CD4-positive, alpha-beta memory T cell (primary cell): Measurements from ENCODE around the gene SSBP2. TPM values are rescaled to one million over a fixed set of nuclear protein-coding genes. Genes with fewer than 3 reads are reported as not detected.

ENCODE experiments used
- CTCF ChIA-PET: fragments of 350-600 bp; sonication (Branson Sonifier 250); formaldehyde crosslinking; loops from one replicate; lab custom pipeline; 2021; ENCODE audit warnings: inconsistent platforms; ENCODE audit not compliant: partially characterized antibody; lab: Charles Lee
- POLR2A ChIA-PET: fragments of 350-600 bp; sonication (Branson Sonifier 250); formaldehyde crosslinking; loops from one replicate; lab custom pipeline; 2021; ENCODE audit not compliant: partially characterized antibody; lab: Charles Lee
- DNase-seq, 5 donors: peaks; one replicate each; pipeline versions ENCODE4 v3.0.0 to v3.0.0-alpha.2; 2020 to 2022; ENCODE audit warnings: mixed read lengths in 1 of 5
- H3K27ac ChIP-seq: one replicate; pipeline ENCODE4 v1.7.0; 2013; ENCODE audit warnings: low read depth, low read length
- H3K27me3 ChIP-seq: 2 replicates; pipeline ENCODE4 v1.7.0; 2013; ENCODE audit warnings: mild to moderate bottlenecking, low read length, moderate library complexity; ENCODE audit not compliant: insufficient read depth
- H3K36me3 ChIP-seq: 2 replicates; pipeline ENCODE4 v1.7.0; 2013; ENCODE audit warnings: mild to moderate bottlenecking, low read length, moderate library complexity; ENCODE audit not compliant: insufficient read depth
- H3K4me1 ChIP-seq: 2 replicates; pipeline ENCODE4 v1.7.0; 2013; ENCODE audit warnings: mild to moderate bottlenecking, low read length, moderate library complexity; ENCODE audit not compliant: insufficient read depth
- H3K4me3 ChIP-seq, 2 donors: one replicate each; pipeline ENCODE4 v1.7.0; 2013; ENCODE audit warnings: low read length in 2 of 2, mild to moderate bottlenecking in 1 of 2
- H3K9me3 ChIP-seq, 2 donors: one replicate each; pipeline ENCODE4 v1.7.0; 2013; ENCODE audit warnings: low read length in 2 of 2, control low read depth in 1 of 2; ENCODE audit not compliant: control insufficient read depth in 1 of 2
- H3K27ac Mint-ChIP-seq, 7 donors: one replicate each; pipeline ENCODE4 v1.8.0; 2020 to 2021; ENCODE audit warnings: mixed read lengths in 7 of 7, mild to moderate bottlenecking in 6 of 7, inconsistent platforms in 3 of 7, moderate library complexity in 3 of 7
- H3K27me3 Mint-ChIP-seq, 2 donors: one replicate each; pipeline ENCODE4 v1.8.0; 2020 to 2021; ENCODE audit warnings: mixed read lengths in 2 of 2
- H3K36me3 Mint-ChIP-seq, 2 donors: one replicate each; pipeline ENCODE4 v1.8.0; 2020 to 2021; ENCODE audit warnings: mixed read lengths in 2 of 2, inconsistent platforms in 1 of 2, mild to moderate bottlenecking in 1 of 2
- H3K4me1 Mint-ChIP-seq, 4 donors: one replicate each; pipeline ENCODE4 v1.8.0; 2020 to 2021; ENCODE audit warnings: mixed read lengths in 4 of 4, mild to moderate bottlenecking in 1 of 4
- H3K4me3 Mint-ChIP-seq, 8 donors: one replicate each; pipeline ENCODE4 v1.8.0; 2020 to 2021; ENCODE audit warnings: mixed read lengths in 8 of 8, mild to moderate bottlenecking in 7 of 8, moderate library complexity in 6 of 8, inconsistent platforms in 3 of 8
- H3K9me3 Mint-ChIP-seq, 8 donors: one replicate each; pipeline ENCODE4 v1.8.0; 2020 to 2021; ENCODE audit warnings: mixed read lengths in 8 of 8, mild to moderate bottlenecking in 5 of 8, inconsistent platforms in 3 of 8, moderate library complexity in 1 of 8
- intact Hi-C: fragments of 100-400 bp; cut with micrococcal nuclease; formaldehyde crosslinking; loops from one replicate; pipeline ENCODE4 v1.15.1; 2023
- polyA plus RNA-seq, 2 donors: library from polyadenylated mRNA; unstranded; fragments of 300-500 nt; fragmentation: Illumina TruSeq; gene quantifications; one replicate each; pipeline ENCODE4 v1.2.3, GENCODE V29; 2021
- total RNA-seq, 2 experiments: library from RNA; stranded (reverse); gene quantifications; one replicate each; pipeline ENCODE4 v1.2.3, GENCODE V29; 2021

SSBP2 gene
- total RNA-seq, result 10 to 100 TPM; 54.4 to 63.3 TPM
- 10 to 100 TPM; 46.4 to 91.7 TPM for polyA plus RNA-seq

GRCh38 chr5:81751009-81751835, at the start of gene SSBP2:
TSS of gene SSBP2 (minus strand) at chr5:81751097. CDS start at chr5:81751042, 55 bp downstream.
- Histone ChIP-seq H3K27me3 (no peaks in the 10 kb centered on the region), H3K27ac (peak within 1 kb of the TSS; percentile 75), H3K9me3 (no peaks in the 10 kb centered on the region), H3K4me3 (peak within 1 kb of the TSS in 1 of 2 donors; percentile 68), H3K4me1 (peaks cover 20% of the 10 kb centered on the region), H3K36me3 (no peaks in the 10 kb centered on the region)
- Mint-ChIP-seq H3K27me3 (peaks cover 0 to 2% of the 10 kb centered on the region in 2 donors), H3K4me3 (peak within 1 kb of the TSS; percentile 94 to 97 (median 96)), H3K36me3 (peaks cover 0 to 10% of the 10 kb centered on the region in 2 donors), H3K4me1 (peaks cover 15 to 39% (median 32%) of the 10 kb centered on the region in 4 donors), H3K27ac (peak within 1 kb of the TSS; percentile 95 to 98 (median 96)), H3K9me3 (no peaks in the 10 kb centered on the region)
- POLR2A ChIA-PET, result interaction anchor here (0.7 to 5.1 kb wide), 38 partner anchors 9 to 1326 kb away, joined by 3 to 475 read pairs (median 5); partner anchors contain the start of genes ATG10, RPS23, TMEM167A and XRCC4
- DNase-seq, result peak; percentile 99 to 100 (median 100)
- intact Hi-C loops, result loop anchor here (1.0 to 2.0 kb wide), 9 partner anchors 28 to 1326 kb away; partner anchors contain the start of genes RPS23, TMEM167A, XRCC4 and ZCCHC9
- CTCF ChIA-PET, result interaction anchor here (0.7 to 3.3 kb wide), 20 partner anchors 10 to 450 kb away, joined by 3 to 53 read pairs (median 3); partner anchors contain the start of gene ZCCHC9

GRCh38 chr5:81795666-81796065, 44.8 kb upstream of the SSBP2 start:
- peaks cover 0 to 3% (median 0%) of the 10 kb centered on the region in 8 donors for H3K9me3 Mint-ChIP-seq
- intact Hi-C loops, result no loop called here
- no peaks in the 10 kb centered on the region for H3K27me3 ChIP-seq
- peaks cover 0 to 3% (median 0%) of the 10 kb centered on the region in 4 donors for H3K4me1 Mint-ChIP-seq
- no peak overlapping the region for H3K27ac Mint-ChIP-seq
- H3K27me3 Mint-ChIP-seq, result peaks cover 1 to 2% of the 10 kb centered on the region in 2 donors
- H3K36me3 ChIP-seq, result no peaks in the 10 kb centered on the region
- CTCF ChIA-PET, result no interaction called here
- H3K4me1 ChIP-seq, result no peaks in the 10 kb centered on the region
- H3K4me3 Mint-ChIP-seq, result no peak overlapping the region
- no peak for DNase-seq
- H3K9me3 ChIP-seq, result no peaks in the 10 kb centered on the region
- peaks cover 0 to 4% of the 10 kb centered on the region in 2 donors for H3K36me3 Mint-ChIP-seq
- POLR2A ChIA-PET, result no interaction called here
- H3K4me3 ChIP-seq, result no peak overlapping the region
- no peak overlapping the region for H3K27ac ChIP-seq

- Mint-ChIP-seq H3K4me3 (no peak overlapping the region), H3K36me3 (peaks cover 0 to 4% of the 10 kb centered on the region in 2 donors)
Measured at GRCh38 chr5:81794226-81794625, 43.3 kb upstream of the SSBP2 start.

GRCh38 chr5:81790336-81790735, 39.4 kb upstream of the SSBP2 start:
- ChIA-PET CTCF (no interaction called here), POLR2A (interaction anchor here (0.9 kb wide), 1 partner anchor 61 kb away, joined by 3 read pairs; no protein-coding TSS in a partner anchor)
- Mint-ChIP-seq H3K27ac (peak overlapping the region in 1 of 7 donors; percentile 24), H3K27me3 (peaks cover 1 to 2% of the 10 kb centered on the region in 2 donors), H3K9me3 (peaks cover 0 to 3% (median 0%) of the 10 kb centered on the region in 8 donors), H3K4me1 (peaks cover 3 to 11% (median 10%) of the 10 kb centered on the region in 4 donors), H3K4me3 (no peak overlapping the region), H3K36me3 (peaks cover 0 to 4% of the 10 kb centered on the region in 2 donors)
- H3K9me3 ChIP-seq, result no peaks in the 10 kb centered on the region
- no peak overlapping the region for H3K27ac ChIP-seq
- H3K4me3 ChIP-seq, result no peak overlapping the region
- H3K36me3 ChIP-seq, result no peaks in the 10 kb centered on the region
- H3K27me3 ChIP-seq, result no peaks in the 10 kb centered on the region
- peaks cover 7% of the 10 kb centered on the region for H3K4me1 ChIP-seq
- no peak for DNase-seq
- intact Hi-C loops, result no loop called here

More at GRCh38 chr5:81794226-81794625, 43.3 kb upstream of the SSBP2 start:
- Mint-ChIP-seq H3K4me1 (peaks cover 0 to 3% (median 0%) of the 10 kb centered on the region in 4 donors), H3K27ac (no peak overlapping the region), H3K9me3 (peaks cover 0 to 3% (median 0%) of the 10 kb centered on the region in 8 donors), H3K27me3 (peaks cover 1 to 2% of the 10 kb centered on the region in 2 donors)
- POLR2A ChIA-PET, result no interaction called here
- CTCF ChIA-PET, result no interaction called here
- DNase-seq, result no peak
- Histone ChIP-seq H3K27ac (no peak overlapping the region), H3K27me3 (no peaks in the 10 kb centered on the region), H3K4me3 (no peak overlapping the region), H3K36me3 (no peaks in the 10 kb centered on the region), H3K4me1 (no peaks in the 10 kb centered on the region), H3K9me3 (no peaks in the 10 kb centered on the region)
- intact Hi-C loops, result no loop called here

- Mint-ChIP-seq H3K36me3 (no peaks in the 10 kb centered on the region), H3K27ac (no peak overlapping the region), H3K4me1 (peaks cover 3 to 11% (median 10%) of the 10 kb centered on the region in 4 donors), H3K9me3 (peaks cover 0 to 3% (median 0%) of the 10 kb centered on the region in 8 donors), H3K4me3 (no peak overlapping the region), H3K27me3 (no peaks in the 10 kb centered on the region)
- no peaks in the 10 kb centered on the region for H3K36me3 ChIP-seq
- H3K27ac ChIP-seq, result no peak overlapping the region
- POLR2A ChIA-PET, result interaction anchor here (1.2 to 1.9 kb wide), 2 partner anchors 38 to 62 kb away, joined by 3 to 9 read pairs; partner anchors contain the start of gene SSBP2
- no peak overlapping the region for H3K4me3 ChIP-seq
- intact Hi-C loops, result no loop called here
- H3K4me1 ChIP-seq, result peaks cover 7% of the 10 kb centered on the region
- H3K27me3 ChIP-seq, result no peaks in the 10 kb centered on the region
- CTCF ChIA-PET, result interaction anchor here (0.6 to 0.7 kb wide), 2 partner anchors 114 to 402 kb away, joined by 4 to 5 read pairs; no protein-coding TSS in a partner anchor
- no peak for DNase-seq
- H3K9me3 ChIP-seq, result no peaks in the 10 kb centered on the region
Measured at GRCh38 chr5:81789033-81789432, 38.1 kb upstream of the SSBP2 start.

GRCh38 chr5:81788329-81788728, 37.4 kb upstream of the SSBP2 start:
- DNase-seq, result no peak
- intact Hi-C loops, result no loop called here
- Histone ChIP-seq H3K4me3 (no peak overlapping the region), H3K4me1 (peaks cover 7% of the 10 kb centered on the region), H3K9me3 (no peaks in the 10 kb centered on the region), H3K36me3 (no peaks in the 10 kb centered on the region), H3K27ac (no peak overlapping the region), H3K27me3 (no peaks in the 10 kb centered on the region)
- CTCF ChIA-PET, result interaction anchor here (0.6 kb wide), 1 partner anchor 401 kb away, joined by 5 read pairs; no protein-coding TSS in a partner anchor
- Mint-ChIP-seq H3K27me3 (no peaks in the 10 kb centered on the region), H3K36me3 (no peaks in the 10 kb centered on the region), H3K27ac (no peak overlapping the region), H3K4me3 (no peak overlapping the region), H3K4me1 (peaks cover 3 to 11% (median 10%) of the 10 kb centered on the region in 4 donors), H3K9me3 (no peaks in the 10 kb centered on the region)
- POLR2A ChIA-PET, result interaction anchor here (0.6 to 1.9 kb wide), 4 partner anchors 9 to 63 kb away, joined by 3 to 9 read pairs (median 3); partner anchors contain the start of gene SSBP2
